ENCODE data around the gene CNKSR1.

DNA sequence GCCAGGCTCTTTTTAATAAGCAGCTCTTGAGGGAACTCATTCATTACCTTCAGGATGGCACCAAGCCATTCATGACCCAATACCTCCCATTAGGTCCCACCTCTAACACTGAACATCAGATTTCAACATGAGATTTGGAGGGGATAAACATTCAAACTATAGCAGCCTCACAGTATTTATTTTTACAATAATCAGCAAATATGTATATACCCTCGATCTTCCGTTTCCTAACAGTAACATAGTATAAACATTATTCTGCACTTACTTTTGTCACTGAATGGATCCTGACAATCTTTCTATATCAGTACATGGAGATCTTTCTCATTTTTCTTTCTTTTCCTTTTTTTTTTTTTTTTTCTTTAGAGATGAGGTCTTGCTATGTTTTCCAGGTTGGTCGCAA is 18.5 kb downstream of the CNKSR1 start:
- no peak for TF ChIP-seq SPI1 (IDR thresholded peaks at IDR 0.05; ENCODE audit: low read depth, low read length)
- TF ChIP-seq POLR2AphosphoS5 (IDR thresholded peaks at IDR 0.05; ENCODE audit: low read depth, low read length) = no peak
- TF ChIP-seq POLR2A (IDR thresholded peaks at IDR 0.05; ENCODE audit: low read depth, low read length) = no peak
- TF ChIP-seq TAF1 (IDR thresholded peaks at IDR 0.05; ENCODE audit: low read depth, low read length) = no peak

All from GM12891 (cell line).